BJ (cell line): ENCODE results near the gene ACSL5. TPM values are rescaled to one million over a fixed set of nuclear protein-coding genes. Genes with fewer than 3 reads are reported as not detected.

Experiments used
- CTCF ChIA-PET: fragments of 350-600 bp; formaldehyde crosslinking; extraction: SDS; loops from one replicate; lab custom pipeline; 2021; ENCODE audit warnings: antibody characterized with exemption, inconsistent platforms; lab: Yijun Ruan, JAX
- POLR2A ChIA-PET: fragments of 300-600 bp; sonication (Branson Sonifier 250); formaldehyde crosslinking; extraction: SDS; loops from one replicate; lab custom pipeline; 2021; ENCODE audit warnings: antibody characterized with exemption; lab: Charles Lee
- DNase-seq: peaks from one replicate; pipeline ENCODE4 v3.0.0-alpha.2; 2011; ENCODE audit warnings: low read depth
- H3K27me3 ChIP-seq: 2 replicates; pipeline ENCODE4 v1.6.0; 2011; ENCODE audit warnings: low read length; ENCODE audit not compliant: control insufficient read depth, insufficient read depth
- H3K36me3 ChIP-seq: 2 replicates; pipeline ENCODE4 v1.5.1; 2011; ENCODE audit warnings: low read length; ENCODE audit not compliant: control insufficient read depth, insufficient read depth
- H3K4me3 ChIP-seq: 2 replicates; pipeline ENCODE4 v1.5.1; 2011; ENCODE audit warnings: low read depth, mild to moderate bottlenecking, control low read depth, low read length
- polyA minus RNA-seq: library from RNA; depleted of rRNA, polyadenylated mRNA; stranded (reverse); fragments of >200 nt; gene quantifications from 2 replicates; pipeline ENCODE4 v1.2.3, GENCODE V29; 2011; rRNA and poly(A)+ RNA removed
- polyA plus RNA-seq: library from polyadenylated mRNA; depleted of rRNA; stranded (reverse); fragments of >200 nt; gene quantifications from 2 replicates; pipeline ENCODE4 v1.2.3, GENCODE V29; 2011; rRNA removed
- TF ChIP-seq, protein P1 (sequence below): IDR thresholded peaks from 2 replicates; pipeline ENCODE4 v1.5.1; 2011; ENCODE audit warnings: low read depth, mild to moderate bottlenecking, control low read depth, inconsistent platforms, low read length, moderate library complexity; ENCODE audit not compliant: insufficient read depth

ACSL5 gene, protein sequence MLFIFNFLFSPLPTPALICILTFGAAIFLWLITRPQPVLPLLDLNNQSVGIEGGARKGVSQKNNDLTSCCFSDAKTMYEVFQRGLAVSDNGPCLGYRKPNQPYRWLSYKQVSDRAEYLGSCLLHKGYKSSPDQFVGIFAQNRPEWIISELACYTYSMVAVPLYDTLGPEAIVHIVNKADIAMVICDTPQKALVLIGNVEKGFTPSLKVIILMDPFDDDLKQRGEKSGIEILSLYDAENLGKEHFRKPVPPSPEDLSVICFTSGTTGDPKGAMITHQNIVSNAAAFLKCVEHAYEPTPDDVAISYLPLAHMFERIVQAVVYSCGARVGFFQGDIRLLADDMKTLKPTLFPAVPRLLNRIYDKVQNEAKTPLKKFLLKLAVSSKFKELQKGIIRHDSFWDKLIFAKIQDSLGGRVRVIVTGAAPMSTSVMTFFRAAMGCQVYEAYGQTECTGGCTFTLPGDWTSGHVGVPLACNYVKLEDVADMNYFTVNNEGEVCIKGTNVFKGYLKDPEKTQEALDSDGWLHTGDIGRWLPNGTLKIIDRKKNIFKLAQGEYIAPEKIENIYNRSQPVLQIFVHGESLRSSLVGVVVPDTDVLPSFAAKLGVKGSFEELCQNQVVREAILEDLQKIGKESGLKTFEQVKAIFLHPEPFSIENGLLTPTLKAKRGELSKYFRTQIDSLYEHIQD
- polyA plus RNA-seq (1.0 and 1.5 TPM in 2 replicates), polyA minus RNA-seq (0.67 and 1.1 TPM in 2 replicates)

DNA sequence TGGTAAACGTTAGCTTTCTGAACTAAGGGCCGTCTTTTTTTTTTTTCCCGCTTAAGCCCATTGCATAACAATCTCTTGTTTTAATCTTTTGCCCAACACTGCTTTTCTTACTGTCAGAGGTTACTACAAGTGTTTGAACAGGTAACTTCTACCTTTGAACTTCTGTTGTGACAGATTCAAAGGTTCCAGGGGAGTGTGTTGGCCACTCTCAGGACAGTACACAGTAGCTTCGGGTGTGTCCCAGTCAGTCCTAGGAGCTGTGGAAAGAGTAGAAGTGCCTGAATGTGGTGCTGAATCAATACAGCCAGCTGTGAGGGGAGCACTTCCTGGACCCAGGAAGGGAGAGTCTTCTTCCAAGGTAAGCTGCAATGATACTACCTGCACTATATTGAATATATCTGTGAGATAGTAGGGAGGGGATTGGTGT, at the start of gene ACSL5:
ACSL5 (plus strand) TSS at position 205 of the 427 bp plus-strand sequence. CDS start 20,831 bp downstream, outside the sequence.
- Histone ChIP-seq H3K36me3 (no peaks in the 10 kb centered on the region), H3K27me3 (no peaks in the 10 kb centered on the region), H3K4me3 (no peak within 1 kb of the TSS)
- TF ChIP-seq, protein P1, sequence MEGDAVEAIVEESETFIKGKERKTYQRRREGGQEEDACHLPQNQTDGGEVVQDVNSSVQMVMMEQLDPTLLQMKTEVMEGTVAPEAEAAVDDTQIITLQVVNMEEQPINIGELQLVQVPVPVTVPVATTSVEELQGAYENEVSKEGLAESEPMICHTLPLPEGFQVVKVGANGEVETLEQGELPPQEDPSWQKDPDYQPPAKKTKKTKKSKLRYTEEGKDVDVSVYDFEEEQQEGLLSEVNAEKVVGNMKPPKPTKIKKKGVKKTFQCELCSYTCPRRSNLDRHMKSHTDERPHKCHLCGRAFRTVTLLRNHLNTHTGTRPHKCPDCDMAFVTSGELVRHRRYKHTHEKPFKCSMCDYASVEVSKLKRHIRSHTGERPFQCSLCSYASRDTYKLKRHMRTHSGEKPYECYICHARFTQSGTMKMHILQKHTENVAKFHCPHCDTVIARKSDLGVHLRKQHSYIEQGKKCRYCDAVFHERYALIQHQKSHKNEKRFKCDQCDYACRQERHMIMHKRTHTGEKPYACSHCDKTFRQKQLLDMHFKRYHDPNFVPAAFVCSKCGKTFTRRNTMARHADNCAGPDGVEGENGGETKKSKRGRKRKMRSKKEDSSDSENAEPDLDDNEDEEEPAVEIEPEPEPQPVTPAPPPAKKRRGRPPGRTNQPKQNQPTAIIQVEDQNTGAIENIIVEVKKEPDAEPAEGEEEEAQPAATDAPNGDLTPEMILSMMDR: no peak
- POLR2A ChIA-PET: no interaction called here
- CTCF ChIA-PET: interaction anchor here (0.8 to 3.0 kb wide), 4 partner anchors 15 to 237 kb away, joined by 3 to 10 read pairs (median 4); no protein-coding TSS in a partner anchor
- DNase-seq: no peak

DNA sequence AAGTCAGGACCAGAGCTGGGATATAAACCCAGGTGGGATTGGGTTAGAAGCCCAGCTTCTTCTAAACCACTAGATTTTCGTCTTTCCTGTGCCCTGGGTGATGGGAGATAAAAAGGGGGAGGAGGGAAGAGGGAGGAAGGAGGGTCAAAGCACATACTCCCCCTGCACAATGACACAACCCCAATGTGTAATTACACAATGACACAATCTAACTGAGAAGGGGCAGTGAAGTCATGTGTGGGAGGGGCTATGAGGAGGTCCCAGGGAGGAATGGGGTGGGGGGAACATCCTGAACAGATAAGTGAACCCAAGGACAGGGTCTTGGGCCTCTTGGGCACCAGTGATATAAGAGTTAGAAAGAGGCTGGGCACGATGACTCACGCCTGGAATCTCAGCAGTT, 46.2 kb upstream of the ACSL5 start:
- ChIA-PET POLR2A (no interaction called here), CTCF (interaction anchor here (4.5 kb wide), 1 partner anchor 12 kb away, joined by 17 read pairs; no protein-coding TSS in a partner anchor)
- Histone ChIP-seq H3K27me3 (0 out of 2 replicates have a peak, but pooled peaks cover 2% of the 10 kb centered on the region), H3K36me3 (no peaks in the 10 kb centered on the region), H3K4me3 (no peak overlapping the region)
- TF ChIP-seq, protein P1: no peak
- no peak for DNase-seq

DNA sequence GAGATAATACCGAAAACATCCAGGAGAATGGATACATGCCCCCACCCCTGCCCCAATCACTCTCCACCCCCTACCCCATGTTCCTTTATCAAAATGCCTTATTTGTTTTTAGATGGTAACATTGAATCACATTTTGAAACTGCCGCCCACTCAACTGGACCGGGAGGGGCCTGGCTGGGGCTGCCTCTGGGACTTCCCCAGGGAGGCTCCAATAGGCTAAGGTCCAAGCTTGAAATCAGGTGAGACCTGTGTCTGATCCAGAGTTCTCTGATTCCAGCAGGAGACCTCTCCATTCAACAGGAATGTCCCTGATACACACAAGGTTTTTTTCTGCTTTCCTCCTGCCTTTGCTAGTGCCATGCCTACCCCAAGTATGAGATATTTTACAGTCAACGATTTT, 43.8 kb upstream of the ACSL5 start:
- Histone ChIP-seq H3K36me3 (no peaks in the 10 kb centered on the region), H3K27me3 (no peaks in the 10 kb centered on the region), H3K4me3 (no peak overlapping the region)
- POLR2A ChIA-PET: no interaction called here
- TF ChIP-seq, protein P1: no peak
- CTCF ChIA-PET: interaction anchor here (2.1 kb wide), 1 partner anchor 8 kb away, joined by 6 read pairs; no protein-coding TSS in a partner anchor
- DNase-seq: no peak

DNA sequence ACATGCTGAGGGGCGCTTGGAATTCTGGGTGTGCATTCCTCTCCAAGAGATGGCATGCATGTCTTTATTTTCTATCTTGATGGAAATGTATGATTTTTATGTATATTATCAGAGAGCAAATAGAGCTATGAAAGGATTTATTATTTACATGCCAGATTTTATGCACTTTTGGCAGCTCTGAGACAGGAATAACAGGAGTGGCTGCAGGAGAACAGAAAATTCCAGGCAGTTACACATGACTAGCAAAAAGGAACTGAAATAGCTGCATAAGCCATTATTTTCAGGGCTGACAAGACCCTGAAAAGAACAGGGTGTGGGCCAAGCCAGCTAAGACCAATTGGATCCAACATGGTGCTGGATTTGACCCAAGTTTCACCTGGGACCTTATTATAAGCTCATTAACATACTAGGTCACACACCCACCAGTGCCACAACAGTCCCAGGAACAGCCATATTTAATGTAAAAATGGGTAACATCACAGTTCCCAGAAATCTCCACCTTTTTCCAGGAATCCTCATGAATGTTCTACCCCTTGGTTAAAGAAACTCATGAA, 43.2 kb upstream of the ACSL5 start:
- CTCF ChIA-PET: interaction anchor here (0.6 to 2.1 kb wide), 3 partner anchors 9 to 212 kb away, joined by 3 to 6 read pairs (median 4); no protein-coding TSS in a partner anchor
- POLR2A ChIA-PET: no interaction called here
- TF ChIP-seq, protein P1: no peak
- DNase-seq: no peak
- Histone ChIP-seq H3K36me3 (no peaks in the 10 kb centered on the region), H3K4me3 (no peak overlapping the region), H3K27me3 (no peaks in the 10 kb centered on the region)
